WERI-Rb-1 (cell line): ENCODE data around the gene HEG1.

Experiments
- DNase-seq: peaks from one replicate; pipeline ENCODE4 v3.0.0-alpha.2; 2020
- H3K27ac ChIP-seq: fragments of 250-450 bp; sonication (Bioruptor Pico); 2 replicates; pipeline ENCODE4 v1.5.1; 2020; ENCODE audit warnings: mild to moderate bottlenecking, moderate library complexity
- H3K27me3 ChIP-seq: fragments of 250-450 bp; sonication (Bioruptor Pico); 2 replicates; pipeline ENCODE4 v1.5.1; 2021; ENCODE audit warnings: mild to moderate bottlenecking, low read depth, moderate library complexity; ENCODE audit not compliant: insufficient read depth, severe bottlenecking
- H3K36me3 ChIP-seq: fragments of 250-450 bp; sonication (Bioruptor Pico); 2 replicates; pipeline ENCODE4 v1.5.1; 2020; ENCODE audit warnings: mild to moderate bottlenecking, moderate library complexity
- H3K4me3 ChIP-seq: 2 replicates; pipeline ENCODE4 v1.5.1; 2011; ENCODE audit warnings: low read depth, mild to moderate bottlenecking, control low read depth, low read length
- H3K9me3 ChIP-seq: fragments of 250-450 bp; sonication (Bioruptor Pico); 2 replicates; pipeline ENCODE4 v1.5.1; 2021; ENCODE audit warnings: mild to moderate bottlenecking, moderate library complexity; ENCODE audit not compliant: severe bottlenecking
- CTCF ChIP-seq: IDR thresholded peaks from 2 replicates; pipeline ENCODE4 v1.5.1; 2011; ENCODE audit warnings: low read depth, mild to moderate bottlenecking, control low read depth, inconsistent platforms, low read length

The HEG1 gene

GRCh38 chr3:125005676-125006075, 50.1 kb downstream of the HEG1 start:
- no peak for TF ChIP-seq CTCF
- DNase-seq = no peak
- no peaks in the 10 kb centered on the region for H3K27me3 ChIP-seq
- no peak overlapping the region for H3K4me3 ChIP-seq
- H3K9me3 ChIP-seq = no peaks in the 10 kb centered on the region
- no peak overlapping the region; the same call in 1 of the 2 replicates for H3K27ac ChIP-seq
- peaks cover 97% of the 10 kb centered on the region for H3K36me3 ChIP-seq

DNA sequence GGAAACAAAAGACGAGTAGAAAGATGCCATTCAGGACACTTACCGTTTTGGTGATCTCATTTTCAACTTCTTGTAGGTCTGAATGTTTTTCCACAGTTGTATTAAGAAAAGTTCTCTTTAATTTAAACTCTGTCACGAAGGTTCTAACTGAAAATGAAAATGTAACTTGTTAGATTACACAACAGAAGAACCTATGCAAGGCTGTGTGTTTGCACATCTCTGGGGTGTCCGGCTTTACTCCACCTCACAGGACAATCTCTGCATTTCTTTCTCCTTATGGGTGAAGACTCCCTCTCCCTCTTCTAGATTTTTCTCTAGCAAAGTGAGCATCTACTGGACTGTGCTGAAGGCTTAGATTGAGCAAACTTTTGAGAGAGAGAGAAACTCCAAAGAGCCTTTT, 50.6 kb downstream of the HEG1 start:
- DNase-seq = no peak
- Histone ChIP-seq H3K36me3 (peaks cover 97% of the 10 kb centered on the region), H3K27ac (no peak overlapping the region), H3K4me3 (no peak overlapping the region), H3K9me3 (no peaks in the 10 kb centered on the region), H3K27me3 (no peaks in the 10 kb centered on the region)
- TF ChIP-seq CTCF = no peak

DNA sequence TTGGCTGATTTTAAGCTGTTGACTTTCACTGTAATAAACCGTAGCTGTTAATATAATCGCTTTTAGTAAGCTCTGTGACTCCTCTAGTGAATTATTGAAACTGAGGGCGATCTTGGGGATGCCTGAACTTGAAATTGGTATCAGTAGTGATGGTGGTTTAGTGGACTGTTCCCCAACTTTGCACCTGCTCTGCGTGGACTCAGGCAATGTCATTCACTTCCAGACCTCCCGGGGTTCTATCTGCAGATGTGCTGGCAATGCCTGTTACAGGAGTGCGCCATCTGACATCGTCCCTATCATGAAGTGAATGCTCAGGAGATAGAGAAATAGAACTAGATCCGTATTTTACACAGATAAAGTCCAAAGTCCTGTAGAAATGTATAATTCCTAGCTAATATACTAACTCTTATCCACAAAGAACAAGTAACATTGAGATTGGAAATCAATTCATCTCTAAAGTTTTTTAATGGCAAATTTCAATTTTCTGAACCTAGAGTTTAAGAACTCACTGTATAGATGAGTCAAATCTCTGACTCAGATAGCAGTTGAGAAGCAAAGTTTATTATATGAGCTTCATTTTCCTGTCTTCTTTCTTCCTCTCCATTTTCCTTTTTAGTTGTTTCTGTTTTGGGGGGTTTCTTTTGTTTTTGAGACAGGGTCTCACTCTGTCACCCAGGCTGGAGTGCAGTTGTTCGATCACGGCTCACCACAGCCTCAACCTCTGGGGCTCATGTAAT, 51.8 kb downstream of the HEG1 start:
- TF ChIP-seq CTCF = no peak
- DNase-seq = no peak
- no peak overlapping the region for H3K27ac ChIP-seq
- H3K9me3 ChIP-seq = no peaks in the 10 kb centered on the region
- no peak overlapping the region for H3K4me3 ChIP-seq
- peaks cover 97% of the 10 kb centered on the region for H3K36me3 ChIP-seq
- H3K27me3 ChIP-seq = no peaks in the 10 kb centered on the region

DNA sequence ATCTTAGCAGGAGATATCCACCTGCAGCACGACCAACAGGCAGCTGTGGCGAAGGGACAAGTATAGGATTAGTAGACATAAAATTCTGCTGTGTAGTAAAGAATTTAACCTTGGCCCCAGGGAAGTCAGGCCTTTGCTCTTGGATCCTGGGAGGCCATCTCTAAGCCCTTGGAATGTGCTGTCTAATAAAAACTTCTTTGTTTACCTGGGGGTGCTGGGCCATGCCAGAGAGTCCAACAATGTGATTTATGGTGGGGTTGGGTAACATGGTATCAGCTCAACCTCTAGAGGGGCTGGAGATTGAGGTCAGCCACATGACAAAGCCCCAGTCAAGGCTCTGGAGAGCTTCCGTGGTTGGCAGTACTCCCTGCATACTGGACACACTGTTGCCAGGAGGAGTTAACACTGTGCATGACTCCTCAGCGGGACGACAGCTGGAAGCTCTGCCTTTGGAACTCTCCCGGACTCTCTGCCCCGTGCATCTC, 52.4 kb downstream of the HEG1 start:
- Histone ChIP-seq H3K4me3 (no peak overlapping the region), H3K9me3 (no peaks in the 10 kb centered on the region), H3K36me3 (peaks cover 97% of the 10 kb centered on the region), H3K27ac (no peak overlapping the region), H3K27me3 (no peaks in the 10 kb centered on the region)
- no peak for TF ChIP-seq CTCF
- no peak for DNase-seq

DNA sequence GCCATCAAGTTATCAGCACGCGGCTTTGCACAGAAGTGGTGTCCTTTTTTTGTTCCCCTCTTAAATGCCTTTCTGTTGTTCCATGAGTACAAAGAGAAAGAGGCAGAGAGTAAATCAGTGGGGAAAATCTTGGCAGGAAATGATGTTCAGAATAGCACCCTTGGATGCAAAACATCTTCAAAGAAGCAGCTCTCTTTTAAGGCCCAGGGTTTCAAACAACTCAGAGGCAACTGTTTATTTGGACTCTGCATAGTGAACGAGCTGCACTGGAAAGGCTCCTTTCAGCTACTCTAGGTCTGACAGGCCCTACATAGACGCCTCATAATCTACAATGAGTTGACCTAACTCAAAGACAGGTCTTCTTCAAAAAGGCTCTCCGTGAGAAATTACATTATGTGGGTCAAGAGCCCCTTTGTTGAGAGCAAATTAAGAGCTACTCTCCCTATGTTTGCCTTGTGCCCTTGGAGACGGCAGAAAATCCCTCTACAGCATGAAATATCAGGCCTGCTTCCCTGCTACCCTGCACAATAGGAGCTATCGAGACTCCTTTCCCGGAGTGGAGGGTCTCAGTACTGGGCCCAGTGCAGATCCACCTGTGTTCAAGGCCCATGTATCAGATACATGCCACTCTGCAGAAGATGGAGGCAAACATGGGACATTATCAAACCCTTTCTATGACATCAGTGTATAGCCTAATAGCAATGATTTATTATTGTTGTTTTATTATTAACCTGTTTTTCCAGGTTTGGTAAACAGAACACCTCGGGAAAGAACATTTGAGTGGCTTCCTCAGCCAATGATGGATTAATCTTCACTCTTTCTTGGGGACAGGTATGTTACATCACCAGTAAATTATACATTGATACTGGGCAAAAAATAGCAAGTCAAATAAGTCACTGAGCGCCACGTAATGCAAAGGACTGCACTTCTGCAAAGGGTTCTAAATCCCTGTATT, 53.1 kb downstream of the HEG1 start:
- H3K36me3 ChIP-seq = peaks cover 97% of the 10 kb centered on the region
- no peaks in the 10 kb centered on the region for H3K9me3 ChIP-seq
- H3K27me3 ChIP-seq = no peaks in the 10 kb centered on the region
- no peak for DNase-seq
- no peak overlapping the region for H3K27ac ChIP-seq
- TF ChIP-seq CTCF = no peak
- H3K4me3 ChIP-seq = no peak overlapping the region
